Activated CD4-positive, CD25-positive, alpha-beta regulatory T cell treated with anti-CD3 and anti-CD28 coated beads, Interleukin-2, amount 50 U/mL, for 24 hours (primary cell): ENCODE data around the gene FTCD.
A peak's percentile ranks its signal among the peaks of the same experiment; 100 is the strongest.
"Not testable (repeated sequence)": the region's sequence is repeated elsewhere in the genome, so short reads cannot be mapped to it uniquely, and the experiment has no call there.

ENCODE experiments used
- ATAC-seq, 2 donors: fragments of 150-1000 bp; cut with Tn5 transposase; one replicate each; pipeline ENCODE4 v1.10.0; 2021; ENCODE audit warnings: mild to moderate bottlenecking in 1 of 2, moderate library complexity in 1 of 2

FTCD gene

DNA sequence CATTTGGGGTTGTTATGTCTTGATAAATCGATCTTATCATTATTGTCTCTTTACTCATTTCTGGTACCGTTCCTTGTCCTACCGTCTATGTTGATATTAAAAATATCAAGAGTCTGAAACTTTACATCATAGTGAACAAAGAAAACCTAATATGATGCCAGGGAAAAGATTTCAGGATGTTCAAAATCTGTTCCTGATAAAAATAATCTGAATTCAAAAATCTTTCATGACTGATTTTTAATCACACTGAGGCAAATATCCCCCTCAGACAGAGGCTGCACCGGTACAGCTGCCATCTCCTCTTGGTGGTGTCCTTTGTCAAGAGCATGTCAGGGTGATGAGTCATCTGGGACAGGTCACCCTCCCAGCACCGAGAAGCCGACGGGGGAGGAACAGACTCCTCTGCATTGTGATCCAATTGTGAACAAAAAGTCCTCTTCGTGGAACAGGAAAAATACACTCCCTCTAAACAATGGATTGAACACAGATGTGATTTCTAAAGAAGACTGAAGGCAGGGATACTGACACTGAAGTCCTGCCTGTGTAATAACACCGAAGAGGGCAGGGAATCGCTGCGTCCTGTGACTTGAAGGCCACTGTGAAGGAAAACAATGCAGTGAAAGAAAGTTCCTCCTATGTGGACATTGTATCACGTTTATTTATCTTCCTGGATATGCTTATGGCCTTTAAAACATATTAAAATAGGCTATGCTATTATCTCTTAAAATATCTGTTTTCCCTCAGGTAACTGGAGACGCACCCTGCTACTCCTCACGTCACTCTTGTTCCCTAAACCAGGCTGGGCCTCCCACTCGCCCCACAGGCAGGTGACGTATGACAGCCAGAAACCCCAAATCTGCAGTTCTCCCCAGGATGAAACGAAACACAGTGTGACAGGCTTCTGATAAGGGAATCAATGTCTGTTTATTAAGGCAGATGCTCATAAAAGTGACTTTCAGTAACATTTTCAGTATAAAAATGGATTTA lies 33.1 kb upstream of the FTCD start:
- ATAC-seq, result no peak

DNA sequence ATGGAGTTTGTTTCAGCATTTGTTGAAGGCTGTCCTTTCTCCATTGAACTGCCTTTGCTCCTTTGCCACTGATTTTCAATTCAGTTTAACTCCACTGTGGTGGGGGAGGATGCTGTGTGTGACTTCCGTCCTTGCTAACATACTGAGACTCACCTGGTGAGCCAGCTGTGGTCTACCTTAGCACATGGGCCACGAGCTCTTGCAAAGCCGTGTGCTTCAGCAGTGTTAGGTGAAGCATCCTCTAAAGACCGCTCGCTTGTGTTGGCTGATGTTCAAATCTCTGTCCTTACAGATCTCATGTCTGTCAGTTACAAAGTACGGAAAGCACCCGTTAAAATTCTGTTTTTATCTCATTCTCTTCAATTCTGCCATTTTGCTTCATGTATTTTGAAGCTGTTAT lies 32.4 kb upstream of the FTCD start:
- ATAC-seq, result no peak

DNA sequence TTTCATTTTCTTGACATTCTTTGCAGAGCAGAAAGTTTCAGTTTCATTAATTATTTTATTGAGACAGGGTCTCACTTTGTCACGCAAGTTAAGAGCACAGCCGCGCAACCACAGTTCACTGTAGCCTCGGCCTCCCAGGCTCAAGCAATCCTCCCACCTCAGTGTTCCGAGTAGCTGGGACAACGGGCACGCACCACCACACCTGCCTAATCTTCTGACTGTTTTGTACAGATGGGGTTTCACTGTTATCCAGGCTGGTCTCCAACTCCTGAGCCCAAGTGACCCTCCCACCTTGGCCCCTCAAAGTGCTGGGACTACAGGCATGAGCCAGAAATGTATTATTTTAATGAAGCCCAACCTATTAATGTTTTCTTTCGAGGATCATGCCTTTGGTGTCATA lies 31.9 kb upstream of the FTCD start:
- no peak for ATAC-seq

DNA sequence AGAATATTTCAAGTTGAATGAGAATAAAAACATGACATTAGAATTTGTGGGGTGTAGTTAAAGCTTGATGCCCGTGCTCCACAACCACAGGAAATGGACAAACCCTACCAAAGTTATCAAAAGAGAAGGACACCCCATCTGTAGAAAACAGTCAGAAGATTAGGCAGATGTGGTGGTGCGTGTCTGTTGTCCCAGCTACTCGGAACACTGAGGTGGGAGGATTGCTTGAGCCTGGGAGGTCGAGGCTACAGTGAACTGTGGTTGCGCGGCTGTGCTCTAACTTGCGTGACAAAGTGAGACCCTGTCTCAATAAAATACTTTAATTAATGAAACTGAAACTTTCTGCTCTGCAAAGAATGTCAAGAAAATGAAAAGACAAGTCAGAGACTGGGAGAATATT lies 30.3 kb upstream of the FTCD start:
- ATAC-seq, result no peak

DNA sequence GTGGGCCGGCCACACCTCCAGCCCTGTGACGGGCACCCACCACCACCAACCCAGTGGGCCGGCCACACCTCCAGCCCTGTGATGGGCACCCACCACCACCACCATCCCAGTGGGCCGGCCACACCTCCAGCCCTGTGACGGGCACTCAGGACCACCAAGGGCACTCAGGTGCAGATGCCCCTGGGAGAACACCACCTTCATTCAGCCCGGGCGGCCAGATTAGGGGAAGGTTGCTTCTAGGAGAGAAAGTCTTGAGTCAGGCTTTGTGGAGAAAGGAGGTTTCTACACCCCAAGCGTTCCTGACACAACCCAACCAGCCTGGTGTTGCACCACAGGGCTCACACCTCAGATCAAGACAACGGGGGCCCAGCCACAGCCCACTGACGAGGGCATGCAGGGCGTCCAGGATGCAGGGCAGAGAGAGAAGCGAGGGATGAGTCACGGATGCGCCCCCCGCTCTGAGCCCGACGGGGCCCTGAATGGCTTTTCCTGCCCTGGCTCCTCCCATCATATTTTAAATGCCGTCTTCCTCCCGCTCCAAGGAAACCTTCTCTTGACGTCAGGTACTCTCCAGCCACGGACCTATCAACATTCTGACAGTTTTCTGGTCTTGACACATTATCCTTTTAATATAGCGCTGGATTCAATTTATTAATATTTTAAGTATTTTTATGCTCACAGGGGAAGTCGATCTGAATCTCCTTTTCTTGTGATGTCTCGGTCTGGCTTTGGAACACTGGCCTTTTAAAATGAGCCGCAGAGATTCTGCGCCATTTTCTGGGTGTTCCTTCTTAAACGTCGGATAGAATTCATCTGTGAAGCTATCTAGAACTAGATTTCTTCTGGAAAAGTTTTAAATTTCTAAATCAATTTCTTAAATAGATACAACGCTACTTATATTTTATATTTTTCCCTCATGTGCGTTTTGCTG lies 29.5 kb upstream of the FTCD start:
- ATAC-seq, result peak; percentile 66 to 75

DNA sequence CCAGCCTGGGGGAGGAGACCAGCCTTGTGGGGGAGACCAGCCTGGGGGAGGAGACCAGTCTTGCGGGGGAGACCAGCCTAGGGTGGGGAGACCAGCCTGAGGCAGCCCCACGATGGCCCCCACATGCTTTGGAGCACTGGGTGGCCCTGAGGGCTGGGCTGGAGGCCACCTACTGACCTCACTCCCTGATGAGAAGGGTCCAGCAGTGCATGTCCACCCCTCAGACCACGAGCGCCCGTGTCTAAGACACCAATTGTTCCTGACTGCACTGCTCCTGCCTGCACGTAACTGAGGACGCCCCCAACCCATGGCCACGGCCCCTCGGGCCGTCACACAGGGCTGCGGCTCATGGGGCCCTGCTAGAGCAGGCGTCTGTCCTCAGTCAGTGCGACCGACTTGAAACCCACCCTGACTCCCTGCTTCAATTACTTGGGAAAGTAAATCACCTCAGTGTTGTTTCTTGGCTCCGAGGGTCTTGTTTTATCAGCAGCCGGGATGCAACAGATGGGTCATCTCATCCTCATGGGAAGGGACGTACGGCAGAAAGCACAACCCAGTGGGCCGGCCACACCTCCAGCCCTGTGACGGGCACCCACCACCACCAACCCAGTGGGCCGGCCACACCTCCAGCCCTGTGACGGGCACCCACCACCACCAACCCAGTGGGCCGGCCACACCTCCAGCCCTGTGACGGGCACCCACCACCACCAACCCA lies 28.7 kb upstream of the FTCD start, which contains the start of gene SPATC1L:
Gene SPATC1L (minus strand): TSS at position 550 of the 715 bp plus-strand sequence. CDS start 1,643 bp downstream, outside the sequence.
- peak; percentile 71 to 72 for ATAC-seq

DNA sequence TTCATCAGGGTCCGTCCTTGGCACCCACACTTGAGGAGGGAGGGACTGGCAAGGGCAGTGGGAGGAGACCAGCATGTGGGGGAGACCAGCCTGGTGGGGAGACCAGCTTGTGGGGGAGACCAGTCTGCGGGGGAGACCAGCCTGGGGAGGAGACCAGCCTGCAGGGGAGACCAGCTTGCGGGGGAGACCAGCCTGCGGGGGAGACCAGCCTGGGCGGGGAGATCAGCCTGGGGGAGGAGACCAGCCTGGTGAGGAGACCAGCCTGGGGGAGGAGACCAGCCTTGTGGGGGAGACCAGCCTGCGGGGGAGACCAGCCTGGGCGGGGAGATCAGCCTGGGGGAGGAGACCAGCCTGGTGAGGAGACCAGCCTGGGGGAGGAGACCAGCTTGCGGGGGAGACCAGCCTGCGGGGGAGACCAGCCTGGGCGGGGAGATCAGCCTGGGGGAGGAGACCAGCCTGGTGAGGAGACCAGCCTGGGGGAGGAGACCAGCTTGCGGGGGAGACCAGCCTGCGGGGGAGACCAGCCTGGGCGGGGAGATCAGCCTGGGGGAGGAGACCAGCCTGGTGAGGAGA lies 28.0 kb upstream of the FTCD start:
- ATAC-seq, result not testable (repeated sequence)

DNA sequence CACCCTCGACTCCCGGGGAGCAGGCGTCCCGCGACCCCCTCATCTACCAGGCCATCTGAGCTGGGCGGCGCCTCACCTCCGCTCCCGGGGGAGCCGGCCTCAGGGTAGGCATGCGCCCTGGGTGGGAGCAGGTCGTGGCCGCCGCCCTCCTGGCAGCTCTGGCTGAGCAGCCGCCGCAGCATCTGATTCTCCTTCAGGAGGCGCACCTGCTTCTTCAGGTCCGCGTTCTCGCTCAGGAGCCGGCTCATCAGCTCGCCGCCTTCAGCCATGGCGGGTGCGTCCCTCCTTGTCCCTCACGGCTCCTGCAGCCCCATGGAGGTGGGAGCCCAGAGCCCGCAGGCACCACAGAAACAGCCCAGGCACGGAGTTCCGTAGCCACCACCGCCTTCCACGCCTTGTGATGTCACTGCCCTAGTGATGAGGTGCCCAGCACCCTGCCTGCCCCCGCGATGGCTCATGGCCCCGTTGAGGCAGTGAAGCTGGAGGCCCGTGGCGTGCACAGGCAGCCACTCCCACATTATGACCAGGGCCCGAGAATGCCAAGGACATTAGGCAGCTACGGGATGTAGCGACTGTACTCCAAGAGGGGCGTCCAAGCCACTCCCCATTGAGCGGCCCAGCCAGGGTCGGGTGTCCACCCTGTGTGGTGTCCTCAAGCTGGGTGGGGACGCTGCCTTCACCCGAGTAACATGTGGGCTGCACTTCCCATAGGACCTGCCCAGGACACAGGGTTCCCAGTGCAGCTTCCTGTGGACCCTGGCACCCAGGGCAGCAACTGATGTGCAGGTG lies 27.4 kb upstream of the FTCD start:
- ATAC-seq, result no peak

DNA sequence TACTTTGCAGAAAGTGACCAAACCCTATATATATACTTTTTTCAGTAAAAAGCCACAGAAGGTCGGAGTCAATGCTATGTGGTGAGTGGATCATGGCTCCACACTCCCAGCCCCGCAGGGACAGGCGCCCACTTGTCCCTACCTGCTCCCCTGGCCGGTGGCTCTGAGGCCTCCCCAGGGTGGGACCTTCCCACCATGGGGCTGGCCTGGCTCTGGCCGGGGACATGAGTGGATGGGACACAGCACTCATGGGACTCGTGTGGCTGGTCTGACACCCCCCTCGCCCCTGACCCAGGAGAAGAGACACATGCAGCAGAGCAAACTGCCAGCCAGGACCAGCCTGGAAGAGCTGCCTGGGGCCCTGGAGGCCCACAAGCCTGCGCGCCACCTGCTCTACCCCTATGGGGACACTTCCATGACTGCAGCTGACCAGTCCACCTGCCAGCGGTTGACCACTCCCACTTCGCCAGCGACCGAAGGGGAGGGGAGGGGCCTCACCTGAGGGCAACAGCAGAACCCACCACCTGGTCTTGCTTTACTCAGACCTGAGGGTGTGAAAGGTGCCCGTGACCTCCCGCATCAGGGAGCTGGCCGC lies 26.7 kb upstream of the FTCD start:
- ATAC-seq, result no peak

DNA sequence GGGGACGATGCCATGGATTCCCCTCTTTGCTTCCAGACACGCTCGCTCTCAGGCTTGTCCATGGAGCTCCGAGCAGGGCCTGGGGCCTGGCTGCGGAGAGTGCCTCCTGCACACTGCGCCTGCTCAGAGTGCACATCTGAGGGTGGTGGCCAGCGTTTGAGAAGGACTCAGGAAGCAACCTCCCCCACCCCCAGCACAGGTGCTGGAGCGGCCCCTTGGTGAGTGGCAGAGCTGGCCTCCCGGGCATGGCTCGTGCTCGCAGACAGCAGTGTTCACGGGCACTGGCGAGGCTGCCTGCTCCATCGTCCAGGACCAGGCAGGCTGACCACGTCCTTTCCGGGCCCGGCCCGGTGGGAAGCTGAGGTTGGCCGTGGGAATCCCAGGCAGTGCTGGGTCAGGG lies 26.1 kb upstream of the FTCD start:
- ATAC-seq, result no peak

DNA sequence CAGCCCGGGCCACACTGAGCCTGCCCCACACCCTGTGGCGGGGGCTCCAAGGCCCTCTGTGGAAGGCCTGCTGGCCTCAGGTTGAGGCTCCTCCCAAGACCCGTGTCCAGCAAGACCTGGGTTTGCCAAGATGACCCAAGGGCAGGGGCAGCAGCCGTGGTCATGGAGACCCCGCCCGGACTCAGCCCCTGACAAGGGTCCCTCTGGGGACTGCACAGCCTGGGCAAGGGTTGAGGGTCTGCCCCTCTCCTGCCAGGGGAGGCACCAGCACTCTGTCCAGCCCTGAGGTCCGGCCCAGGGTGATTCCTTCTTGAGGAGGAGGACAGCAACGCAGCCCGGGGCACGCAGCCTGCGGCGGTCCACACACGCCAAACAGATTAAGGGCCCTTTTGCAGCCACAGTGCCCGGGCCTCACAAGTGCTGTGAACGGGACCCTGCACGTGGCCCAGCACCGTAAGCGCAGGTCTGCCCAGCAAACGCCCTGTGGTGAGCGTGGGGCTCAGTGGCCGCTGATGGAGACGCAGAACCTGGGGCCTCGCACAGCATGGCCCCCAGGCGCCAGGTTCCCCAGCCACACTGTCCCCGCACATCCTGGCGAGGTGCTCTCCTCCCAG lies 25.5 kb upstream of the FTCD start:
- no peak for ATAC-seq

DNA sequence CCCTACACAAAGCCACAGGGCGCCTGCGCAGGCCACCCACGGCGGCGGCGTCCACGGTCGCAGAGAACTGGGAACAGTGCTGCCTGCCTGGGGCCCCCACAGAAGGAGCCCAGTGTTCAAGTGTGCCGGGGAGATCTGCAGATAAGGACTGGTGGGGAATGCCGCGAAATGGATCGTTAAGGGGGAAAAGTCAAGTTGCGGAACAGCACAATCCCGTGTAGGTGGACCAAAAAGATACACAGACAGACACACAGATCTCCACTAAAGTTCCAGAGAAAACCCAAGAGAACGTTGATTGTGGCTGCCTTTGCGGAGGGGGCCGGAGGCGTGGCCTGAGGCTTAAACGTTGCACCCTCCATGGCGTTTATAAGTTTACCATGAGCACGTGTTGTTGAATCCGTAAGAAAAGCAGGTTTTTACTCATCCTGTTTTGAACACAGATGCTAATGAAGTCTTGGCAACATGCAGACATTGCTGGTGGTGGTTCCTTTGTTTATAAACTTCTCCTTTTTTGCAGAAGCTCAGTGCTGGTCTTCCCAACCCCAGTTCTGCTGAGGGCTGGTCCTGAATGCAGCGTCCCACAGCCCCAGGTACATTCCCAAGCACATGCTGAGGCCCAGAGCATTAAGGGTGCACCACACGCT lies 24.8 kb upstream of the FTCD start:
- ATAC-seq, result no peak

DNA sequence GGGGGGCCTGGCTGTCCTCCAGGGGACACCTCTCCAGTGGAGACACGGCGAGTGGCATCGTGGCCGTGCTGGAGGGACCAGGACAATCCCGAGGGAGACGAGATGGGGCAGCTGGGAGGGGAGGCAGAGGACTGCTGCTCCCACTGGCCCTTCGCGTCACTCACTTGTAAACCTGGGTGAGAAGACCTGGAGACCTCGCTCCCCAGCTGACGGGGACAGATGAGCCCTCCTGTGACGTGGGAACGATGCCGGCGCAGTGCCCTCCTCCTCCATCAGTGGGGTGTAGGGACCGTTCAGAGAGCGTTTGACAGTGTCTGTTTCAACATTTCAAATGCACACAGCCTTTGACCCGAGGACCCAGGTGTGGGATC lies 24.3 kb upstream of the FTCD start:
- no peak for ATAC-seq

DNA sequence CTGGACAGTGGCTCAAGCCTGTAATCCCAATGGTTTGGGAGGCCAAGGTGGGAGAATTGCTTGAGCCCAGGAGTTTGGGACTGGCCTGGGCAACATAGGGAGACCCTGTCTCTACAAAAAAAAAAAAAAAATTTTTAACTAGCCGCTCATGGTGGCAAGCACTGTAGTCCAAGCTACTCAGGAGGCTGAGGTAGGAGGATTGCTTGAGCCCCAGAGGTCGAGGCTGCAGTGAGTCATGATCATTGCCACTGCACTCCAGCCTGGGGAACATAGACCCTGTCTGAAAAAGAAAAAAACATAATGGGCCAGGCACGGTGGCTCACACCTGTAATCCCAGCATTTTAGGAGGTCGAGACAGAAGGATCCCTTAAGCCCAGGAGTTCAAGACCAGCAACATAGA lies 23.6 kb upstream of the FTCD start:
- ATAC-seq, result no peak

DNA sequence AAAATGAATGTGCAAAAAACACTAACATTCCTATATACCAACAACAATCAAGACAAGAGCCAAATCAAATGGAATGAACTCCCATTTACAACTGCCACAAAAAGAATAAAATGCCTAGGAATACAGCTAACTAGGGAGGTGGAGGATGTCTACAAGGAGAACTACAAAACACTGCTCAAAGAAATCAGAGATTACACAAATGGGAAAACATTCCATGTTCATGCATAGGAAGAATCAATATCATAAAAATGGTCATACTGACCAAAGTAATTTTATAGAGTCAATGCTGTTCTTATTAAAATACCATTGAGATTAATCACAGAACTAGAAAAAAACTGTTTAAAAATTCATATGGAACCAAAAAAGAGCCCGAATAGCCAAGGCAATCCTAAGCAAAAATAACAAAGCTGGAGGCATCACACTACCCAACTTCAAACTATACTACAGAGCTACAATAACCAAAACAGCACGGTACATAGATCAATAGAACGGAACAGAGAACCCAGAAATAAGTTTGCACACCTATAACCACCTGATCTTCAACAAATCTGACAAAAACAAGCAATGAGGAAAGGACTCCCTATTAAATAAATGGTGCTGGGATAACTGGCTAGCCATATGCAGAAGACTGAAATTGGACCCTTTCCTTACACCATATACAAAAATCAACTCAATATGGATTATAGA lies 21.2 kb upstream of the FTCD start:
- ATAC-seq, result not testable (repeated sequence)

DNA sequence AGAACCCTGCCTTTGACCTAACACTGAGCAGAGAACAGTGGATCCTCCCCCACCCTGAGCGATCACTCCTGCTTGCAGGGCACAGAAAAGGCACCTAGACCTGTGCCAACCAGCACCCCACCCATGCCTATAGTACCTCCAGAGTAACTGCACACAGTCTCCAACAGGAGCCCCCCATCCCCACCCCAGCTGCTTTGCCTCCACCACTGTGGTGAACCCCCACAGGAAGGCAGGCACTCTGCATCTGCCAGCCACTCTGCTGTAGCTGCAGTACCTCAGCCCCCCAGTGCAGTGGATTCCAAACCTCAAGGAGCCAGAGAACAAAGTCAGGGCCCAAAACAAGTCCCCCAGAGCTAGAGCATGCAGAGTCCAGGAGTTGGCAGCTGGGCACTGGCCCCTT lies 18.2 kb upstream of the FTCD start:
- ATAC-seq, result no peak

DNA sequence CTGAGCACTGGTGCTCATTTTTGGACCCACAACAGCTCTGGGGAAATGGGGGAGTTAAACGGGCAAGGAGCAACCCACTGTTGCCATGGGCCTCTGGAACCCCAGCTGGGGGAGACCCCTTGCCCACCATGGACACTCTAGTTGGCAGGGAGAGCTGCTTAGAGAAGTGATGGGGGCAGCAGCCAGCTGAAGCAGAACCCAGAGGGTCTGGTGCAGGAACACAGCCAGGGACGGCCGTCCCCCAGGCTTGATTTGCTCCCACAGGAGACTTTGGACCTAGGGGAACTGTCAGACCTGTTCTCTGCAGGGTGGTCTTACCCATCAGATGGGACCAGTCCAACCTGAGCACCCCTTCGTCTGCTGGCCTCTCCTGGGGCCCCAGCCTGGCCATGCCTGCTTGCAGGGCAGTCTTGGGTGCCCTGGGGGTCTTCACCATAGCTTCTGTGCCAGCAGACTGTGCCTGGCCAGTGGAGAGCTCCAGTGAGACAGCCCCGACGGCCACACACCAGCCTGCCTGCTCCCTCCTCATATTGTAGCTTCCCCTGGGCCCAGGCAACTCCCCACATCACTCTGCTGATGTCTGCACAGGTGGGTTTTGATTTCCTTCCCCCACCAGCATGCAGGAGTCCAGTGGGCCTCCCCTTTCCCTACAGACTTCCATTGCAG lies 17.6 kb upstream of the FTCD start:
- ATAC-seq, result no peak

DNA sequence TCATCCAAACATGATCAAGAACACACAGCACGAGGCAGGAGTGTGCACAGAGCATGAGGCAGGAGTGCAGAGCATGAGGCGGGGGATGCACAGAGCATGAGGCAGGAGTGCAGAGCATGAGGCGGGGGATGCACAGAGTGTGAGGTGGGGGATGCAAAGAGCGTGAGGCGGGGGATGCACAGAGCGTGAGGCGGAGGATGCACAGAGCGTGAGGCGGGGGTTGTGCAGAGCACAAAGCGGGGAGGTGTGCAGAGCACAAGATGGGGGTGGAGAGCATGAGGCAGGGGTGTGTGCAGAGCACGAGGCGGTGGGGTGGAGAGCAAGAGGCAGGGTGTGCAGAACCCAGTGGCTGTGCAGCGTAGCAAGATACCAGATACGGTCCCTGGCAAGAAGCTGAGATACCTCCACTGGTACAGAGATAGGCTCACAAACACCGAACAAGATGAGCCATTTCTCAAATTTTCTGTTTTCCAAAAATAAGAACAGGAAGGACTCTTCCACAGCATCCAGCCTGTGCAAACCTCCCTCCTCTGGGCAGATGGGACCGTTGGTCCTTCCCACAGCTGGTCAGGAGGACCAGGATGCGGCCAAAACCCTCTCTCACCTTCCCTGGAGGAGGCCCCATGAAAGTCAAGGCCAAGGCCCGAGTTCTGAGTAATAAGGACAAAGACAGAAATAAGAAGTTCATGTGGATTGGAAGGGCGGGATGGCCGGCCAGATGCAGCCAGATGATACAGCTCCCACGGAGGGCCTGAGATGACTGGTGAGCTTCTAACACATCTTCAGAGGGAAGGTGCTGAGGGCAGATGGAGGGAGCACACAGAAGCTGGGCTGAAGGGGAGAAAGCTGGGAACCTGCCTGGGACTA lies 16.9 kb upstream of the FTCD start:
- ATAC-seq, result no peak
